Activated CD4-positive, alpha-beta T cell treated with anti-CD3 and anti-CD28 coated beads, Interleukin-10, Interleukin-2, amounts not matched to agents 100 ng/mL and 50 ng/mL, durations not matched to agents 16 hours and 8 hours (primary cell): ENCODE results near the gene COL5A1.

ENCODE experiments used
- DNase-seq: peaks from one replicate; pipeline ENCODE4 v3.0.0-alpha.2; 2020

Gene COL5A1

GRCh38 chr9:134828892-134829291 lies 187.3 kb downstream of the COL5A1 start:
- DNase-seq: no peak

GRCh38 chr9:134829356-134829937 lies 187.8 kb downstream of the COL5A1 start:
- no peak for DNase-seq

- no peak for DNase-seq
Observed at GRCh38 chr9:134830126-134830525, 188.5 kb downstream of the COL5A1 start.

- DNase-seq: no peak
Observed at GRCh38 chr9:134830926-134831720, 189.5 kb downstream of the COL5A1 start.

- DNase-seq: no peak
Observed at GRCh38 chr9:134832471-134832870, 190.9 kb downstream of the COL5A1 start.

GRCh38 chr9:134833294-134833880 lies 191.8 kb downstream of the COL5A1 start:
- no peak for DNase-seq

- DNase-seq: no peak
Observed at GRCh38 chr9:134834217-134834956, 192.8 kb downstream of the COL5A1 start.

- DNase-seq: no peak
Observed at GRCh38 chr9:134834957-134835419, 193.4 kb downstream of the COL5A1 start.

- DNase-seq: no peak
Observed at GRCh38 chr9:134835448-134835847, 193.8 kb downstream of the COL5A1 start.

- DNase-seq: no peak
Observed at GRCh38 chr9:134835987-134836386, 194.4 kb downstream of the COL5A1 start.

- DNase-seq: no peak
Observed at GRCh38 chr9:134836406-134836970, 194.9 kb downstream of the COL5A1 start.

- no peak for DNase-seq
Observed at GRCh38 chr9:134837529-134837928, 195.9 kb downstream of the COL5A1 start.

- DNase-seq: no peak
Observed at GRCh38 chr9:134838651-134839454, 197.2 kb downstream of the COL5A1 start.

- DNase-seq: no peak
Observed at GRCh38 chr9:134839455-134840125, 198.0 kb downstream of the COL5A1 start.

- DNase-seq: no peak
Observed at GRCh38 chr9:134840511-134840910, 198.9 kb downstream of the COL5A1 start.

GRCh38 chr9:134841180-134841904 lies 199.7 kb downstream of the COL5A1 start:
- DNase-seq: no peak

- DNase-seq: no peak
Observed at GRCh38 chr9:134842321-134842720, 200.7 kb downstream of the COL5A1 start.

- DNase-seq: no peak
Observed at GRCh38 chr9:134843740-134844139, 202.1 kb downstream of the COL5A1 start.

GRCh38 chr9:134844821-134845220 lies 203.2 kb downstream of the COL5A1 start:
- no peak for DNase-seq

GRCh38 chr9:134846187-134846586 lies 204.6 kb downstream of the COL5A1 start:
- no peak for DNase-seq

- DNase-seq: no peak
Observed at GRCh38 chr9:134846699-134847098, 205.1 kb downstream of the COL5A1 start.
